ENCODE data around the gene PAQR6.

GRCh38 chr1:156282479-156283222, 34.8 kb upstream of the PAQR6 start, which contains the start of gene SMG5:
- TF ChIP-seq CTCF (conservative IDR thresholded peaks at IDR 0.05; ENCODE audit: low read depth, low read length) (no peak), RAD21 (IDR thresholded peaks at IDR 0.05; ENCODE audit: low read length) (no peak), BHLHE40 (IDR thresholded peaks at IDR 0.05; ENCODE audit: low read depth, low read length) (no peak)
